HG02970 (cell line): ENCODE measurements around the gene SLC24A4.

ENCODE experiments used
- ATAC-seq: cut with Tn5 transposase; IDR thresholded peaks from one replicate; pipeline ENCODE4 v1.9.1; 2021; ENCODE audit warnings: mild to moderate bottlenecking, moderate library complexity, moderate number of reproducible peaks; ENCODE audit not compliant: unreplicated experiment, low FRiP score

SLC24A4 gene

DNA sequence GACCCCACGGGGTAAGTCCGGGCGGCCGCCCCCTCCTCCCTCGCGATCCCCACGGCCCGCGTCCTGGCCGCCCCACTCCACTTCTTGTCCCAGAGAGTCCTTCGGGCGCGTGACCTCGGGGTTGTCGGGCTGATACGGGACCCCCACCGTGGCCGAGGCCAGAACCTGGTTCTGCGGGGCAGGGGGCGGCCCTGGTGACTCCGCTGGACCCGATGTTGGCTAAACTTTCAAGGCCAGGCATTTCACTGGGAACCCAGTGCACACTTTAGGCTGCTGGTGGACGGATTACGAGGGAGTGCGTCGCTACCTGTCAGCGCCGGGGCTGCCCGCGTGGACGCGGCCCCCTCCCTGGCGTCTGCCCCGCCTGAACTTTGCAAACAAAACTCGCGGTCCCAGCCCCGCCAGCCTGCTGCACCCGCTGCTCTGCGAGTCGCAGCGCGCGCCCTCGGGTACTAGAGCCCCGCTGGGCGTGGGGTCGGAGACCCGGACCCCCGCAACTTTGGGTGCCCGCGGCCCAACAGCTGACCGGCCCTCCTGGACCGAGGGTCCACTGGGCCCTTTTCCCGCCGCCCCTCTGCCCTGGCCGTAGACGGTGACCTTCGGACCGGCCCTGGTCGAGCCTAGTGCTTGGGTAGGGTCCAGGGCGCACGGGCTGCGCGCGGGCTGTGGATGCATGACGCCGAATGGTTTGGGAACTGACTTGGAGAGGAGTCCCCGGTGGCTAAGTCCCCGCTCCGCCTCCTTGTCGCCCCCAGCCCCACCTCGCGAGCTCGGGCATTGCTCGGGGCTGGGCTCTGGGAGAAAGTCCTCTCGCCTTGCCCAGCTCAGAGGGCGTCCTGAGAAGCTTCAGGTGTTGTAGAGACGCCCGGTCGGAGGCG, 191.2 kb downstream of the SLC24A4 start:
- ATAC-seq, result no peak

GRCh38 chr14:92514844-92515514, 192.0 kb downstream of the SLC24A4 start:
- no peak for ATAC-seq

- no peak for ATAC-seq
Measured at GRCh38 chr14:92515546-92516343, 192.8 kb downstream of the SLC24A4 start.

DNA sequence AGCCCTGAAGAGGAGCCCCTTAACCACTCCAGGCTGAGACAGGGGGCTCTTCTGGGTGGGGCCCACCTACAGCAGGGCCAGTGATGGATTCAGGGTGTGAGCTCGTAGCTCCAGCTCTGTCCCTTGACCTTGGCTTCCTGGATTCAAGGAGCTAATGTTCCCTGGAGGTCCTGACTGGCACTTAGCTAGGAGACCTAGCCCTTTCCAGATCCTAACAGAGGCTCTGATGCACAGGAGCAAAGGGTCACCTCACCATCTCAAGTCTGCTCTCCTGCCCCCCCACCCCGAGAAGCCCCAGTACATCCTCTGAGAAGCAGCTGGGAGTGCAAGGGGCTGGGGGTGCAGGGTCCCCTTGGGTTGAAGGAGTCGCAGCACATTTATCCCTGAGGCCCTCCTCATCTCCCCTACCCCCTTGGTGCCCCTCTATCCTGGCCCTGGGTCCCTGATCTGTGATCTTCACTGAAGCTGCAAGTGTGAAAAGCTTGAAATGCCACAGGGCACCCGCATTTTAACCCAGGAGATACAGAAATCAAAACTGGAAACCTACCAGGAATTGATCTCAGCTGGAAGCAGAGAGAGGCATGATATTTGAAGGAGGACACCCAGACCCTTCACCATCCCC, 193.5 kb downstream of the SLC24A4 start:
- ATAC-seq, result no peak

- no peak for ATAC-seq
Measured at GRCh38 chr14:92516966-92517506, 194.1 kb downstream of the SLC24A4 start.

GRCh38 chr14:92517761-92518160, 194.8 kb downstream of the SLC24A4 start:
- ATAC-seq, result no peak

GRCh38 chr14:92519246-92520101, 196.5 kb downstream of the SLC24A4 start:
- no peak for ATAC-seq

DNA sequence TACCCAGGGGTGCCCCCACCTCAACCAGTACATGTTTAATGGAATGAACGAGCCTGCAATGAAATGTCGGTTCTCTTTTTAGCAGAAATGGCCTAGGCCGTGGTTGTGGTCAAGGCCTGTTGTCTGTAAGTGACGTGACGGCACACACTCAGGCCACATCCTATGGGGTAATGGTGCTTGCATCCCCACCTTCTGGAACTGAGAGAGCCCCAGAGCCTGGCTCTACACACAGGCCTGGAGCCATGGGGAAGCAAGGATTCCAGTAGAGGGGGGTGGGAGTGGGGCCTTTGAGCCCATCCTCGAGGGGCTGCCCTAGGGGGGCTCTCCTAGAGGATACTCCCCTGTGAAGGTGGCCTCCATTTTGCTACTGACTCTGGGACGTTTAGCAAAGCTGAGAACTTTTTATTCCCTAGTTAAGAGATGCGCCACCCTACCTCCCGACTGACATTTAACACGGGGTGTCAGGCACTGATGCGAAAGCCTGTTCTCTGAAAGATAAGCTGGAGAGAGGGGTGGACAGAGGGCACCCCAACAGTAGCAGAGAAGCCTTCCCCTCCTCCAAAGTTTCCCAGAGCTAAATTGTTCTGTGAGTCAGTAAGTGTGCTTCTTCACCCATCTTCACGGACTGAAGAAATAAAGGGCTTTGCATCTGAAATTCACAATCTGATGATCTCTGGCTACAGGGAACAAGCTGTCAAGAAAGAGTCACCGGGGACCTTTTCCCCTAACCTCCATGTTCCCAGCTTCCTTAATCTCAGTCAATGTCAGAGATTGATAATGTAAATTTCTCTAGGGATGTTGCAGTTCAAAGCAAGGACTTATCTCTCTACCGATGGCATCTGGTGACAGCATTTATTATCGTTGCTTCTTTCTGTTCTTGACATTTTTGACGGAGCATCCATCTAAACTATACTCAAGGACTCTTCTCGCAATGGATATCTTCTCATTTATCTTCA, 197.4 kb downstream of the SLC24A4 start:
- ATAC-seq, result no peak

GRCh38 chr14:92521058-92521415, 198.1 kb downstream of the SLC24A4 start:
- ATAC-seq, result no peak

DNA sequence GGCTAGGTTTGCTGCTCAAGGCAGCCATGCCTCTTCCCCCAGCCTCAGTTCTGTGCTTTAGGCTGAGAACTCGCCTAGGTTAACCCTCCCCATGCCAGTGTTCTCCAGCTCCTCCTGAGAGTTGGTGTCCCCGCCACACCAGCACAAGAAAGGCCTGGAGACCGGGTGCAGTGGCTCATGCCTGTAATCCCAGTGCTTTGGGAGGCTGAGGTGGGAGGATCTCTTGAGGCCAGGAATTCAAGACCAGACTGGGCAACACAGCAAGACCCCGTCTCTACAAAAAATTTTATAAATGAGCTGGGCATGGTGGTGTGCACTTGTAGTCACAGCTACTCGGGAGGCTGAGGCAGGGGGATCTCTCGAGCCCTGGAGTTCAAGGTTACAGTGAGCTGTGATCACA, 200.8 kb downstream of the SLC24A4 start:
- ATAC-seq, result no peak

DNA sequence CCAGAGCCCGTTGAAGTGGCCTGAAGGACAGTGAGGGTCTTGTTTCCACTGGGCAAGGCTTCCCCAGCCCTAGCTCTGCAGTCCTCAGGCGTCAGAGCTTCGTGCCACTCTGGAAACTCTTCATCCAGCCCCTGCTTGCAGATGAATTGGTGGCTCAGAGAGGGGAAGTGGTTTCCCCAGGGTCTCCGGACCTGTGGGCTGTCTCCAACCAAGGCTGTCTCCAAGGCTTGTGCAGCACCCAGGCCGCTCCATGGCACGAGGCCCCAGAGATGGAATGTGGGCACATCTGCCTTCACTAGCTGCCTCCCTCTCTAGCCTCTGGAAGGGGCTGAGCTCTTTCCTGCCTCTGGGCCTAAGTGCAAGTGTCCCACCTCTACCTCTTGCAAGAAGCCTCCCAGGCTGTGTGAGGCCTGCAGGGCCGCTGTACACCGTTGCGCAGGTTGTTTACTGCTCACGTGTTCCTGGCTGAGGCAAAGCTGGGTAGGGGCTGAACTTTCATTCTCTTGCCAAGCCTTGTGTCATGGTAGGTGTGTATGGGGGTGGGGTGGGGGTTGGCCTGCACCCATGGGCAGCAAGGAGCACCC, 201.7 kb downstream of the SLC24A4 start:
- no peak for ATAC-seq

GRCh38 chr14:92525322-92526095, 202.5 kb downstream of the SLC24A4 start:
- ATAC-seq, result no peak

- ATAC-seq, result no peak
Measured at GRCh38 chr14:92527721-92528120, 204.8 kb downstream of the SLC24A4 start.

GRCh38 chr14:92528486-92529100, 205.6 kb downstream of the SLC24A4 start:
- no peak for ATAC-seq

- ATAC-seq, result no peak
Measured at GRCh38 chr14:92529903-92530302, 206.9 kb downstream of the SLC24A4 start.

- ATAC-seq, result no peak
Measured at GRCh38 chr14:92531106-92531873, 208.3 kb downstream of the SLC24A4 start.
